ENCODE results near the gene LOXHD1.

DNA sequence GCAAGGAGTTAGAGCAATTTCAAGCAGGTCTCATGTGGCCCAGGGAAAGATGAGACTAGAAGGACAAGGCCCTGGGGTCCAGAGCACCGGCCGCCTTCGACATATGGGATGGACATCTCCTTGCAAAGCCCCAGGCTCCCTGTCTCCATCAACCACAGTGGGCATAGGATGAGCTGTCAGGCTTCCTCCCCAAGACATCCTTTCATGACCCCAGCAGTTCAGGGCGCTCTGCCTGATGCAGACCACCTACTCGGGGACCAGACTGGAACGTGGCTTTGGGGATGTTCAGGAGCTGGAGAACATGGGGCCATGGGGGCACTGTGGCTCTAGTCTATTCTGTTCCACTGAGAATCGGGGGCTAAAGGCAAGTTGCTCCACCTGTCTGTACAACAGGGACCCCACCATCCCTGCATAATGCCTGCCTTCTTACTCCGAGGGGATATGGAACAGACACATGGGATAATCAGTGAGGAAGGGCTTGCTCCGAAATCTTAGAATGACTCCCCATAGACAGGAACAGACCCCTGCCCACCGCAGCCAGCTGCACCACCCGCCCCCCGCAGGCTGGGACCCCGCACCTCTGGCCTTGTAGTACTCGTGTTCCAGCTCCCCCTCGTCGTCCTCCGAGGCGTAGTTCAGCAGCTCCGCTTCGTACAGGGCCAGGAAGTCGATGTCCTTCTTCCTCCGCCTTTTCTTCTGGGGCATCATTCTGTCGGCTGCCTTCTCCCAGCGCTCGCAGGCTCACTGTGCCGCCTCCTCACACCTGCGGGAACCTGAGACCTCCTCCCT, 500 bp downstream of the LOXHD1 start:
- no peak for TF ChIP-seq POLR2AphosphoS5 (IDR thresholded peaks at IDR 0.05; ENCODE audit: low read depth)
- TF ChIP-seq, protein P1, sequence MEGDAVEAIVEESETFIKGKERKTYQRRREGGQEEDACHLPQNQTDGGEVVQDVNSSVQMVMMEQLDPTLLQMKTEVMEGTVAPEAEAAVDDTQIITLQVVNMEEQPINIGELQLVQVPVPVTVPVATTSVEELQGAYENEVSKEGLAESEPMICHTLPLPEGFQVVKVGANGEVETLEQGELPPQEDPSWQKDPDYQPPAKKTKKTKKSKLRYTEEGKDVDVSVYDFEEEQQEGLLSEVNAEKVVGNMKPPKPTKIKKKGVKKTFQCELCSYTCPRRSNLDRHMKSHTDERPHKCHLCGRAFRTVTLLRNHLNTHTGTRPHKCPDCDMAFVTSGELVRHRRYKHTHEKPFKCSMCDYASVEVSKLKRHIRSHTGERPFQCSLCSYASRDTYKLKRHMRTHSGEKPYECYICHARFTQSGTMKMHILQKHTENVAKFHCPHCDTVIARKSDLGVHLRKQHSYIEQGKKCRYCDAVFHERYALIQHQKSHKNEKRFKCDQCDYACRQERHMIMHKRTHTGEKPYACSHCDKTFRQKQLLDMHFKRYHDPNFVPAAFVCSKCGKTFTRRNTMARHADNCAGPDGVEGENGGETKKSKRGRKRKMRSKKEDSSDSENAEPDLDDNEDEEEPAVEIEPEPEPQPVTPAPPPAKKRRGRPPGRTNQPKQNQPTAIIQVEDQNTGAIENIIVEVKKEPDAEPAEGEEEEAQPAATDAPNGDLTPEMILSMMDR (IDR thresholded peaks at IDR 0.05; ENCODE audit: insufficient read depth, low read length): no peak
- TF ChIP-seq SPI1 (IDR thresholded peaks at IDR 0.05; ENCODE audit: borderline replicate concordance, low read depth): no peak
